Endothelial cell of umbilical vein (primary cell): ENCODE results near the gene WHRN. TPM values are rescaled to one million over a fixed set of nuclear protein-coding genes. Genes with fewer than 3 reads are reported as not detected.

Source experiments
- BruUV-seq: library from RNA; stranded (reverse); fragments of 400-500 nt; replicated peaks from 2 replicates; lab custom pipeline; 2021; lab: Mats Ljungman, UMichigan
- CTCF ChIA-PET: fragments of 300-600, 350-600 bp; sonication (Branson Sonifier 250); formaldehyde crosslinking; loops from one replicate; lab custom pipeline; 2021; ENCODE audit warnings: antibody characterized with exemption, inconsistent platforms; lab: Charles Lee
- POLR2A ChIA-PET: fragments of 300-600, 350-600 bp; sonication (Branson Sonifier 250); formaldehyde crosslinking; loops from one replicate; lab custom pipeline; 2021; ENCODE audit warnings: antibody characterized with exemption, inconsistent platforms; lab: Charles Lee
- DNase-seq: peaks from one replicate; pipeline ENCODE4 v3.0.0-alpha.2; 2011; ENCODE audit warnings: low read depth, low spot score
- FAIRE-seq: peaks from 2 replicates; lab custom pipeline; 2011; peaks lifted over from hg19 to GRCh38; lab: Jason Lieb, UNC
- H2AFZ ChIP-seq: 2 replicates; pipeline ENCODE4 v1.6.0; 2012; ENCODE audit warnings: low read depth, low read length, control low read depth, inconsistent platforms
- H3K27ac ChIP-seq: 2 replicates; pipeline ENCODE4 v1.5.1; 2011; ENCODE audit warnings: low read depth, mild to moderate bottlenecking, control low read depth, low read length, moderate library complexity; ENCODE audit not compliant: insufficient read depth
- H3K27me3 ChIP-seq, 2 experiments: 2 replicates each; pipeline versions ENCODE4 v1.6.0 to v1.6.1; 2011; ENCODE audit warnings: low read length in 2 of 2, mixed read lengths in 1 of 2; ENCODE audit not compliant: control insufficient read depth in 2 of 2, insufficient read depth in 2 of 2
- H3K36me3 ChIP-seq, 2 experiments: 2 replicates in 1 of 2; 3 replicates in 1 of 2; pipeline ENCODE4 v1.5.1; 2011; ENCODE audit warnings: low read length in 2 of 2, mild to moderate bottlenecking in 1 of 2, moderate library complexity in 1 of 2; ENCODE audit not compliant: control insufficient read depth in 2 of 2, insufficient read depth in 2 of 2; ENCODE audit errors: extremely low read depth in 1 of 2
- H3K4me1 ChIP-seq: 3 replicates; pipeline ENCODE4 v1.5.1; 2011; ENCODE audit warnings: mild to moderate bottlenecking, low read length; ENCODE audit not compliant: control insufficient read depth, insufficient read depth; ENCODE audit errors: extremely low read depth
- H3K4me2 ChIP-seq: 2 replicates; pipeline ENCODE4 v1.6.1; 2011; ENCODE audit warnings: low read length, control low read depth, mixed read lengths; ENCODE audit not compliant: insufficient read depth
- H3K4me3 ChIP-seq, 3 experiments: fragments of 200-600 bp in 1 of 3; sonication (generic), shearing (Covaris generic) in 1 of 3; replicated peaks in 1 of 3; 2 replicates each; pipeline ENCODE4 v1.5.1; 2011 to 2016; ENCODE audit warnings: control low read depth in 3 of 3, low read length in 3 of 3, mild to moderate bottlenecking in 2 of 3, inconsistent platforms in 1 of 3, low read depth in 1 of 3, moderate library complexity in 1 of 3; ENCODE audit not compliant: insufficient read depth in 1 of 3
- H3K79me2 ChIP-seq: 2 replicates; pipeline ENCODE4 v1.6.0; 2012; ENCODE audit warnings: low read length, inconsistent platforms; ENCODE audit not compliant: control insufficient read depth, insufficient read depth
- H3K9ac ChIP-seq: replicated peaks from 2 replicates; pipeline ENCODE3; 2011; ENCODE audit warnings: low read length, control low read depth; ENCODE audit not compliant: insufficient read depth; ENCODE audit errors: extremely low read depth
- H3K9me1 ChIP-seq: replicated peaks from 3 replicates; pipeline ENCODE4 v1.6.0; 2011; ENCODE audit warnings: mild to moderate bottlenecking, low read length; ENCODE audit not compliant: control insufficient read depth, insufficient read depth; ENCODE audit errors: extremely low read depth
- H3K9me3 ChIP-seq: replicated peaks from 2 replicates; pipeline ENCODE4 v1.5.1; 2012; ENCODE audit warnings: low read length, inconsistent platforms; ENCODE audit not compliant: control insufficient read depth, insufficient read depth
- H4K20me1 ChIP-seq: replicated peaks from 2 replicates; pipeline ENCODE3; 2011; ENCODE audit warnings: mild to moderate bottlenecking, low read length; ENCODE audit not compliant: control insufficient read depth, insufficient read depth; ENCODE audit errors: extremely low read depth
- CTCF ChIP-seq, 2 donors: IDR thresholded peaks; 1 replicate in 1 of 2; 2 replicates in 1 of 2; pipeline ENCODE4 v1.5.1; 2011; ENCODE audit warnings: low read length in 2 of 2, mild to moderate bottlenecking in 2 of 2, moderate library complexity in 2 of 2, control low read depth in 1 of 2, inconsistent platforms in 1 of 2, low read depth in 1 of 2; ENCODE audit not compliant: insufficient read depth in 1 of 2; ENCODE audit errors: extremely low read depth in 1 of 2
- EZH2 ChIP-seq: IDR thresholded peaks from 2 replicates; pipeline ENCODE4 v1.6.1; 2012; ENCODE audit warnings: borderline replicate concordance, low read depth, mild to moderate bottlenecking, moderate library complexity, low read length, inconsistent platforms; ENCODE audit not compliant: severe bottlenecking
- FOS ChIP-seq: IDR thresholded peaks from 2 replicates; pipeline ENCODE4 v1.6.1; 2011; ENCODE audit warnings: mild to moderate bottlenecking, low read length, moderate library complexity, borderline replicate concordance; ENCODE audit not compliant: insufficient read depth
- GATA2 ChIP-seq: IDR thresholded peaks from 2 replicates; pipeline ENCODE4 v1.7.0; 2011; ENCODE audit warnings: low read depth, mild to moderate bottlenecking, moderate library complexity, mixed read lengths, low read length; ENCODE audit not compliant: insufficient read length, insufficient read depth
- JUN ChIP-seq: IDR thresholded peaks from 2 replicates; pipeline ENCODE4 v1.6.1; 2011; ENCODE audit warnings: borderline replicate concordance, low read depth; ENCODE audit not compliant: insufficient read length, insufficient read depth
- MAX ChIP-seq: IDR thresholded peaks from 2 replicates; pipeline ENCODE4 v1.6.1; 2011; ENCODE audit not compliant: insufficient read depth, insufficient read length
- MYC ChIP-seq: IDR thresholded peaks from one replicate; pipeline ENCODE4 v1.6.1; 2011; ENCODE audit warnings: mild to moderate bottlenecking, low read depth, low read length
- POLR2A ChIP-seq: IDR thresholded peaks from 2 replicates; pipeline ENCODE4 v1.6.1; 2012; ENCODE audit warnings: low read depth, mild to moderate bottlenecking, control low read depth, low read length
- POLR2AphosphoS5 ChIP-seq: IDR thresholded peaks from 2 replicates; pipeline ENCODE4 v1.6.1; 2012; ENCODE audit warnings: low read depth, mild to moderate bottlenecking, control low read depth, low read length, moderate library complexity; ENCODE audit not compliant: insufficient read depth
- dilution Hi-C: fragments of 300-500 bp; cut with MboI; formaldehyde crosslinking; loops from one replicate; pipeline ENCODE4 v1.15.0; 2019; ENCODE audit warnings: low sequenced_read_pairs; ENCODE audit not compliant: extremely low pct_ligation_motif_present
- intact Hi-C: fragments of 100-400 bp; cut with micrococcal nuclease; formaldehyde crosslinking; loops from one replicate; pipeline ENCODE4 v1.10.0; 2022
- polyA plus RNA-seq, 4 experiments: library from polyadenylated mRNA; depleted of rRNA in 3 of 4; stranded (reverse) in 3 of 4; unstranded in 1 of 4; fragments of >200 nt; gene quantifications; 2 replicates each; pipeline versions ENCODE4 v1.2.1 to v1.2.3, GENCODE V29; 2011 to 2012; ENCODE audit warnings: missing spikeins in 1 of 4
- total RNA-seq: library from RNA; stranded (reverse); gene quantifications from 2 replicates; pipeline ENCODE4 v1.2.3, GENCODE V29; 2021

The WHRN gene
- total and polyA plus RNA-seq, 2 donors (not counting 3 experiments of a cell fraction or from before 2014, with no cell fraction given): 0.35 to 0.69 TPM

GRCh38 chr9:114539701-114540380 lies 34.6 kb upstream of the WHRN start:
- H3K4me2 ChIP-seq: no peak overlapping the region
- ChIA-PET POLR2A (no interaction called here), CTCF (interaction anchor here (0.9 to 2.7 kb wide), 3 partner anchors 10 to 114 kb away, joined by 3 to 13 read pairs (median 4); no protein-coding TSS in a partner anchor)

GRCh38 chr9:114538241-114538640 lies 33.0 kb upstream of the WHRN start:
- POLR2A ChIA-PET: no interaction called here
- BruUV-seq: no TSS peak
- Histone ChIP-seq H3K9ac (no peak overlapping the region), H3K9me3 (no peaks in the 10 kb centered on the region), H3K27ac (no peak overlapping the region), H3K9me1 (no peaks in the 10 kb centered on the region), H3K27me3 (peaks cover 2 to 4% of the 10 kb centered on the region in 2 experiments), H2AFZ (no peak overlapping the region), H3K4me1 (no peaks in the 10 kb centered on the region), H3K4me3 (no peak overlapping the region), H4K20me1 (no peaks in the 10 kb centered on the region), H3K36me3 (no peaks in the 10 kb centered on the region), H3K79me2 (no peaks in the 10 kb centered on the region), H3K4me2 (no peak overlapping the region)
- DNase-seq (no peak), FAIRE-seq (no peak)
- intact Hi-C loops: no loop called here
- dilution Hi-C loops: no loop called here
- CTCF ChIA-PET: interaction anchor here (0.5 to 2.7 kb wide), 11 partner anchors 9 to 115 kb away, joined by 3 to 13 read pairs (median 4); partner anchors contain the start of gene ATP6V1G1
- TF ChIP-seq MAX (no peak), POLR2AphosphoS5 (no peak), EZH2 (no peak), GATA2 (no peak), POLR2A (no peak), MYC (no peak), JUN (no peak), CTCF (IDR thresholded peaks at IDR 0.05; ENCODE audit: extremely low read depth in 1 of 2, insufficient read depth in 1 of 2, low read depth in 1 of 2, low read length in 2 of 2) (no peak), FOS (no peak)

More at GRCh38 chr9:114539701-114540380, 34.6 kb upstream of the WHRN start:
- Histone ChIP-seq H3K4me1 (no peaks in the 10 kb centered on the region), H3K27ac (no peak overlapping the region), H3K27me3 (peaks cover 2% of the 10 kb centered on the region in 2 experiments), H2AFZ (no peak overlapping the region), H3K9me1 (no peaks in the 10 kb centered on the region), H3K79me2 (no peaks in the 10 kb centered on the region), H3K36me3 (no peaks in the 10 kb centered on the region), H3K4me3 (no peak overlapping the region), H4K20me1 (no peaks in the 10 kb centered on the region), H3K9ac (no peak overlapping the region), H3K9me3 (no peaks in the 10 kb centered on the region)
- intact Hi-C loops (no loop called here), dilution Hi-C loops (no loop called here)
- no peak for DNase-seq
- TF ChIP-seq JUN: no peak
- no TSS peak for BruUV-seq
- FAIRE-seq: no peak
